ENCODE measurements around the gene GNA12. TPM values are rescaled to one million over a fixed set of nuclear protein-coding genes. Genes with fewer than 3 reads are reported as not detected.

GNA12 gene
- total RNA-seq, 1 experiment from 2014 or later, result 63.8 TPM

DNA sequence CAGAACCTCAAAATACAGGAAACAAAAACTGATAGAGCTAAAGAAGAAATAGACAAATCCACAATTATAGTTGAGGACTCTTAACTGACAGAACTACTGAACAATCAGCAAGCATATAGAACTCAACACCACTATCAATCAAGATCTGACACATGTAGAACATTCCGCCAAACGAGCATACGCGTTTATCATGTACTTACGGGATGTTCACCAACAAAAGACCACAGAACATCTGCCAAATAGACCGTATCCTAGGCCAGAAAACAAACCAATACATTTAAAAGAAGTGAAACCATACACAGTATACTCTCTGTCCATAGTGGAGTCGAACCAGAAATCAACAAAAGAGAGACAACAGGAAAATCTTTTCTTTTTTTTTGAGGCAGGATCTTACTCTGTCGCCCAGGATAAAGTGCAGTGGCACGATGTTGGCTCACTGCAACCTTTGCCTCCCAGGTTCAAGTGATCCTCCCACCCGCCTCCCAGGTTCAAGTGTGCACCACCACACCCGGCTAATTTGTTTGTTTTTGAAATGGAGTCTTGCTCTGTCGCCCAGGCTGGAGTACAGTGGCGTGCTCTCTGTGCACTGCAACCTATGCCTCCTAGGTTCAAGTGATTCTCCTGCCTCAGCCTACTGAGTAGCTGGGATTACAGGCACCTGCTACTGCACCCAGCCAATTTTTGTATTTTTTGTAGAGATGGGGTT is 5.1 kb downstream of the GNA12 start:
- intact Hi-C loops (cut with micrococcal nuclease; ENCODE audit: unreplicated experiment), result no loop called here
- POLR2A ChIA-PET, result no interaction called here
- Histone ChIP-seq H3K36me3 (ENCODE audit: control insufficient read depth, insufficient read depth, low read length) (no peaks in the 10 kb centered on the region; the same call in none of the 2 replicates), H3K4me1 (peaks cover 30% of the 10 kb centered on the region), H3K27me3 (replicated peaks; ENCODE audit: control insufficient read depth, insufficient read depth, low read length) (no peaks in the 10 kb centered on the region), H3K9me3 (no peaks in the 10 kb centered on the region), H3K4me3 (ENCODE audit: low read depth, low read length) (no peak overlapping the region)
- Mint-ChIP-seq H3K36me3 (ENCODE audit: insufficient read depth, unreplicated experiment) (peaks cover 65% of the 10 kb centered on the region), H3K4me3 (ENCODE audit: unreplicated experiment) (no peak overlapping the region), H3K4me1 (ENCODE audit: low read depth, unreplicated experiment) (peaks cover 27% of the 10 kb centered on the region), H3K27ac (ENCODE audit: unreplicated experiment) (no peak overlapping the region), H3K9me3 (ENCODE audit: unreplicated experiment) (no peaks in the 10 kb centered on the region), H3K27me3 (ENCODE audit: insufficient read depth, unreplicated experiment) (no peaks in the 10 kb centered on the region)
- BruUV-seq (replicated peaks), result no TSS peak
- TF ChIP-seq, protein P1, sequence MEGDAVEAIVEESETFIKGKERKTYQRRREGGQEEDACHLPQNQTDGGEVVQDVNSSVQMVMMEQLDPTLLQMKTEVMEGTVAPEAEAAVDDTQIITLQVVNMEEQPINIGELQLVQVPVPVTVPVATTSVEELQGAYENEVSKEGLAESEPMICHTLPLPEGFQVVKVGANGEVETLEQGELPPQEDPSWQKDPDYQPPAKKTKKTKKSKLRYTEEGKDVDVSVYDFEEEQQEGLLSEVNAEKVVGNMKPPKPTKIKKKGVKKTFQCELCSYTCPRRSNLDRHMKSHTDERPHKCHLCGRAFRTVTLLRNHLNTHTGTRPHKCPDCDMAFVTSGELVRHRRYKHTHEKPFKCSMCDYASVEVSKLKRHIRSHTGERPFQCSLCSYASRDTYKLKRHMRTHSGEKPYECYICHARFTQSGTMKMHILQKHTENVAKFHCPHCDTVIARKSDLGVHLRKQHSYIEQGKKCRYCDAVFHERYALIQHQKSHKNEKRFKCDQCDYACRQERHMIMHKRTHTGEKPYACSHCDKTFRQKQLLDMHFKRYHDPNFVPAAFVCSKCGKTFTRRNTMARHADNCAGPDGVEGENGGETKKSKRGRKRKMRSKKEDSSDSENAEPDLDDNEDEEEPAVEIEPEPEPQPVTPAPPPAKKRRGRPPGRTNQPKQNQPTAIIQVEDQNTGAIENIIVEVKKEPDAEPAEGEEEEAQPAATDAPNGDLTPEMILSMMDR (IDR thresholded peaks at IDR 0.05; ENCODE audit: insufficient read depth in 1 of 2, low read depth in 1 of 2, low read length in 1 of 2, severe bottlenecking in 1 of 2, unreplicated experiment in 1 of 2), result no peak
- no peak for DNase-seq
- CTCF ChIA-PET, result no interaction called here

DNA sequence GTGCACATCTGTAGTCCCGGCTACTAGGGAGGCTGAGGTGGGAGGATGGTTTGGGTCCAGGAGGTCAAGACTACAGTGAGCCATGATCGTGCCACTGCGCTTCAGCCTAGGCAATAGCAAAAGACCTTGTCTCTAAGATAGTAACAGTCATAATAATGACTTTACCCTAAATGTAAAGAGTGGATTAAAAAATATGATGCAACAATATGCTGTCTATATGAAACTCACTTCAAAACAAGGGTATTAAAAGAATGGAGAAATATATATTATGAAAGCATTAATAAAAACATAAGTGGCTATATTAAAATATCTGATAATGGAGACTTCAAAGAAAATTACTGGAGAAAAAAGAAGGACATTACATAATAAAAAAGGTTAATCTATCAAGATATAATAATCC is 5.7 kb downstream of the GNA12 start:
- peaks cover 65% of the 10 kb centered on the region for H3K36me3 Mint-ChIP-seq (ENCODE audit: insufficient read depth, unreplicated experiment)
- no peak for DNase-seq
- no peaks in the 10 kb centered on the region for H3K27me3 Mint-ChIP-seq (ENCODE audit: insufficient read depth, unreplicated experiment)
- no peaks in the 10 kb centered on the region for H3K27me3 ChIP-seq (replicated peaks; ENCODE audit: control insufficient read depth, insufficient read depth, low read length)
- H3K27ac Mint-ChIP-seq (ENCODE audit: unreplicated experiment), result no peak overlapping the region
- TF ChIP-seq, protein P1 (IDR thresholded peaks at IDR 0.05; ENCODE audit: insufficient read depth in 1 of 2, low read depth in 1 of 2, low read length in 1 of 2, severe bottlenecking in 1 of 2, unreplicated experiment in 1 of 2), result no peak
- H3K9me3 ChIP-seq, result no peaks in the 10 kb centered on the region
- CTCF ChIA-PET, result no interaction called here
- H3K4me3 Mint-ChIP-seq (ENCODE audit: unreplicated experiment), result no peak overlapping the region
- H3K9me3 Mint-ChIP-seq (ENCODE audit: unreplicated experiment), result no peaks in the 10 kb centered on the region
- H3K4me3 ChIP-seq (ENCODE audit: low read depth, low read length), result no peak overlapping the region
- POLR2A ChIA-PET, result no interaction called here
- H3K4me1 ChIP-seq, result peaks cover 32% of the 10 kb centered on the region
- BruUV-seq (replicated peaks), result no TSS peak
- H3K4me1 Mint-ChIP-seq (ENCODE audit: low read depth, unreplicated experiment), result peaks cover 29% of the 10 kb centered on the region
- intact Hi-C loops (cut with micrococcal nuclease; ENCODE audit: unreplicated experiment), result no loop called here
- H3K36me3 ChIP-seq (ENCODE audit: control insufficient read depth, insufficient read depth, low read length), result no peaks in the 10 kb centered on the region; the same call in none of the 2 replicates

DNA sequence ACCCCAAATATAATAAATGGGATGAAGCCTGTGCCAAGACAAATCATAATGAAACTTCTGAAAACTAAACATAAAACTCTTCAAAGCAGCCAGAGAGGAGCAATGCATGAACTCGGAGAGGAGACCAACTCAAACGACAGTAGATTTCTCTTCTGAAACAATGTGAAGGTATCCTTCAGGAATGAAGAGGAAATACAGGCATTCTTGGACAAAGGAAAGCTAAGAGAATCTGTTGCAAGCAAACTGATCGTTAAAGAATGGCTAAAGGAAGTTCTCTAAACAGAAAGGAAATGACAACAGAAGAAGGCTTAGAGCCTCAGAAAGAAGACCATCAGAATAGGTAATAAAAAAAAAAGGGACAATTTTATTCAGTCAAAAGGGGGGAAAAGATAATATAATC is 6.6 kb downstream of the GNA12 start:
- peak overlapping the region; percentile 40 for H3K27ac Mint-ChIP-seq (ENCODE audit: unreplicated experiment)
- Histone ChIP-seq H3K36me3 (ENCODE audit: control insufficient read depth, insufficient read depth, low read length) (no peaks in the 10 kb centered on the region; the same call in 1 of the 2 replicates), H3K4me1 (peaks cover 27% of the 10 kb centered on the region), H3K27me3 (replicated peaks; ENCODE audit: control insufficient read depth, insufficient read depth, low read length) (no peaks in the 10 kb centered on the region), H3K4me3 (ENCODE audit: low read depth, low read length) (no peak overlapping the region), H3K9me3 (no peaks in the 10 kb centered on the region)
- DNase-seq, result no peak
- intact Hi-C loops (cut with micrococcal nuclease; ENCODE audit: unreplicated experiment), result no loop called here
- peaks cover 58% of the 10 kb centered on the region for H3K36me3 Mint-ChIP-seq (ENCODE audit: insufficient read depth, unreplicated experiment)
- H3K9me3 Mint-ChIP-seq (ENCODE audit: unreplicated experiment), result no peaks in the 10 kb centered on the region
- ChIA-PET POLR2A (no interaction called here), CTCF (interaction anchor here (0.7 kb wide), 1 partner anchor 77 kb away, joined by 3 read pairs; no protein-coding TSS in a partner anchor)
- BruUV-seq (replicated peaks), result no TSS peak
- peaks cover 39% of the 10 kb centered on the region for H3K4me1 Mint-ChIP-seq (ENCODE audit: low read depth, unreplicated experiment)
- H3K4me3 Mint-ChIP-seq (ENCODE audit: unreplicated experiment), result no peak overlapping the region
- TF ChIP-seq, protein P1 (IDR thresholded peaks at IDR 0.05; ENCODE audit: insufficient read depth in 1 of 2, low read depth in 1 of 2, low read length in 1 of 2, severe bottlenecking in 1 of 2, unreplicated experiment in 1 of 2), result no peak
- H3K27me3 Mint-ChIP-seq (ENCODE audit: insufficient read depth, unreplicated experiment), result no peaks in the 10 kb centered on the region
